GM13977 (cell line): ENCODE data around the gene TBXA2R.

ENCODE experiments used
- DNase-seq: peaks from one replicate; pipeline ENCODE4 v3.0.0; 2012; ENCODE audit warnings: low spot score
- in situ Hi-C: fragments of 300-500 bp; cut with MboI; formaldehyde crosslinking; loops from one replicate; pipeline ENCODE4 v1.12.0; 2022; ENCODE audit warnings: low sequenced_read_pairs, low pct_unique_long_range_greater_than_20kb, mixed read lengths, inconsistent platforms; ENCODE audit not compliant: unreplicated experiment
- TF ChIP-seq, protein P1 (sequence below): IDR thresholded peaks from 2 replicates; pipeline ENCODE4 v1.5.1; 2012; ENCODE audit warnings: mild to moderate bottlenecking, control low read depth; ENCODE audit not compliant: insufficient read depth; ENCODE audit errors: extremely low read depth, missing control alignments

TBXA2R gene

DNA sequence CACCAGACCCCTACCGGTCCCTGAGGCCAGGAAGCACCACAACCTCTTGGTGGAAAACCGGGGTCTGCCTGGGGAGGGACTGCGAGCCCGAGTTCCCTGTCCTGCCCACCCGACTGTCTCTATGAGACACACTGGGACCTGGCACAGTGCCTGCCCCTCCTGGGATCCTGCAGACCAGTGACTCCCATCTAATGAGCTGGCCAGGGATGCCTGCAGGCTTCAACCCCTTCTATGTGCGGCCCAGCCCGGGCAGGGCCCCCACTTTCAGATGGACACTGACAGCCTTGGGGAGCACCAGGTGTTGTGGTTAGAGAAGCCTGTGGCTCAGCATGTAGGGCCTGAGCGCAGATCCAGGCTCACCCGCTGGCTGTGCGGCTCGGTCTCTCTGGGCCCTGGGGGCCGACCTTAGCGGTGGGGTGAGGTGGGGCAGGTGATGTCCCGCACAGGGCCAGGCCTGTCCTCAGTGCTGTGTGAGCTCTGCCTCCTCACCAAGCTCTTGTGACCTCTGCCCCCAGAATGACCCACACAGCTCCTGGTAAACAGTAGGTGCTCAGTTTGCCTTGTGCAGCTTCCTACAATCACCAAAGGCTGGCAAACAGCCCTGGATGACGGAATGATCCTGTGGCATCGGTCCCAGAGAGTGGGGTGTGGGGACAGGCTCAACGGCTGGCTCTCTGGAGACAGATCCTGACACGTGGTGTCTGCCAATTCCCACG lies 37.8 kb upstream of the TBXA2R start:
- in situ Hi-C loops, result no loop called here
- no peak for DNase-seq
- TF ChIP-seq, protein P1, sequence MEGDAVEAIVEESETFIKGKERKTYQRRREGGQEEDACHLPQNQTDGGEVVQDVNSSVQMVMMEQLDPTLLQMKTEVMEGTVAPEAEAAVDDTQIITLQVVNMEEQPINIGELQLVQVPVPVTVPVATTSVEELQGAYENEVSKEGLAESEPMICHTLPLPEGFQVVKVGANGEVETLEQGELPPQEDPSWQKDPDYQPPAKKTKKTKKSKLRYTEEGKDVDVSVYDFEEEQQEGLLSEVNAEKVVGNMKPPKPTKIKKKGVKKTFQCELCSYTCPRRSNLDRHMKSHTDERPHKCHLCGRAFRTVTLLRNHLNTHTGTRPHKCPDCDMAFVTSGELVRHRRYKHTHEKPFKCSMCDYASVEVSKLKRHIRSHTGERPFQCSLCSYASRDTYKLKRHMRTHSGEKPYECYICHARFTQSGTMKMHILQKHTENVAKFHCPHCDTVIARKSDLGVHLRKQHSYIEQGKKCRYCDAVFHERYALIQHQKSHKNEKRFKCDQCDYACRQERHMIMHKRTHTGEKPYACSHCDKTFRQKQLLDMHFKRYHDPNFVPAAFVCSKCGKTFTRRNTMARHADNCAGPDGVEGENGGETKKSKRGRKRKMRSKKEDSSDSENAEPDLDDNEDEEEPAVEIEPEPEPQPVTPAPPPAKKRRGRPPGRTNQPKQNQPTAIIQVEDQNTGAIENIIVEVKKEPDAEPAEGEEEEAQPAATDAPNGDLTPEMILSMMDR, result no peak

DNA sequence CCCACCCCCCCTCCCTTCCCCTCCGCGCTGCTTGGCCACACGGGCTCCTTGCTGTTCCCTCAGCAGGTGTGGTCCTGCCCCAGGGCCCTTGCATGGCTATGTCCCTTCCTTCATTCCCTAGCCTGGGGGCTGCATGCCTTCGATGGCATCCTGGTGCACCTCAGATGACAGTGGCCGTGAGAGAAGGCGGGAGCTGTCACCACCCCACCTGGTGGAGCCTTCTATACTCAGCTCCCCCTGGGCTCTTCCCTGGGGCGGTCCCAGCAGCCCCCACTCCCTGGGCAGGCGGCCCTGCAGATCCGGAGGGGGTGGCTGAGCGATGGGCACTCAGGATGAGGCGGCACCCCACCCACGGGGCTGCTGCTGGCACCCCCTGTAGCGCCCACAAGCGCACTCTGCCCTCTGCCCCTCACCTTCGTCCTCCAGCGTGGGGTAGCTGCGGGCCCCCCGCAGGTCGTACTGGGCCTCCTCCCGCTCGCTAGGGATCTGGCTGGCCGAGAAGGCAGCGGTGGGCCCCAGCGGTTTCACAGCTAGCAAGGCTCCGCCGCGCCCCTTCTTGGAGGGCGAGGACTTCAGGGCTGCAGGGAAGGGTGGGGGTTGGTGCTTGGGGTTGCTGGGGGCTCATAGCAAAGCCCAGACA lies 37.1 kb upstream of the TBXA2R start:
- no peak for DNase-seq
- in situ Hi-C loops, result no loop called here
- TF ChIP-seq, protein P1, result no peak

DNA sequence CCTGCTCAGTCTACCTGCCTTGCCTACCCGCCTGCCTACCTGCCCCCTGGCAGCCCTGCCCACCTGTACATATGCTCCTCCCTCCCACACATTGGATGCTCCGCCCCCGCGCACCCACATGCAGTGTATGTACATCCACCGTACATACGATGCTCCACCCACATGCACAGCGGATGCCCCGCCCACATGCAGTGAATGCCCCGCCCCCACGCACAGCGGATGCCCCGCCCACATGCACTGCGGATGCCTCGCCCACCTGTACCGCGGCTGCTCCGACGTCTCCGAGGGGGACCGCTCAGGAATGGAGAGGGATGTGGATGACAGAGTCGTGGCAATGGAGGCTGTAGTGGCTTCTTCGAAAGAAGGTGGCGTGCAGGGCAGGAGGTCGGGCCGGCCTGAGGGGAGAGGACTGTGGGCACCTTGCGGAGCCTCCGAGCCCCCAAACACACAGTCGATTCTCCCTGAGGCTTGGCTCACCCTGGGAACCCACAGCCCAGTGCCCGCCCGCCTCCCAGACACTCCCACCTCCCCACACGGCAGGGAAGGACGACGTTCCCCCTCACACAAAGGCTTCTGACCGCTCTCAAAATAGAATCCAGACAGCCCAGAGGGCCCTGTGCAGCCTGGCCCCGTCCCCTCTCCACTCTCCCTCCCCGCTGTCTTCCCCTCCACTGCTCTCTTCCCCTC lies 36.5 kb upstream of the TBXA2R start:
- TF ChIP-seq, protein P1, result no peak
- no peak for DNase-seq
- in situ Hi-C loops, result no loop called here

DNA sequence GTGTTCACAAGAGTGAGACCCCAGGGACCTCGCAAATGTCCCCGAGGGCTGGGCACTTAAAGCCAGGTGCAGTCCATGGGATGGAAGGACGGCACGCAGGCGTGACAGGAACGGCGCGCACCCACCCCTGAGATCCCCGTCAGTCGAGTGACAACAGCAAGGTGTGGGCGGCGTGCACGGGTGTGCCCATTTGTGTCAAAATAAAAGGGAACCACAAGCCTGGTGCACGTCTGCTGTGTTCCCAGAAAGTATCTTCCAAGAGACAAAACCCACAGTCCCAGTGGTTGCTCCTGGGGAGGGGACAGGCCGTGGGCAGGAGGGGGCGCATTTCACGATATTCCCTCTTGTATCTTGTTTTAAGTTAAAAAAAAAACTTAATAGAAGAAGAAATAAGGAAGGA lies 35.6 kb upstream of the TBXA2R start:
- in situ Hi-C loops, result no loop called here
- TF ChIP-seq, protein P1, result no peak
- no peak for DNase-seq

DNA sequence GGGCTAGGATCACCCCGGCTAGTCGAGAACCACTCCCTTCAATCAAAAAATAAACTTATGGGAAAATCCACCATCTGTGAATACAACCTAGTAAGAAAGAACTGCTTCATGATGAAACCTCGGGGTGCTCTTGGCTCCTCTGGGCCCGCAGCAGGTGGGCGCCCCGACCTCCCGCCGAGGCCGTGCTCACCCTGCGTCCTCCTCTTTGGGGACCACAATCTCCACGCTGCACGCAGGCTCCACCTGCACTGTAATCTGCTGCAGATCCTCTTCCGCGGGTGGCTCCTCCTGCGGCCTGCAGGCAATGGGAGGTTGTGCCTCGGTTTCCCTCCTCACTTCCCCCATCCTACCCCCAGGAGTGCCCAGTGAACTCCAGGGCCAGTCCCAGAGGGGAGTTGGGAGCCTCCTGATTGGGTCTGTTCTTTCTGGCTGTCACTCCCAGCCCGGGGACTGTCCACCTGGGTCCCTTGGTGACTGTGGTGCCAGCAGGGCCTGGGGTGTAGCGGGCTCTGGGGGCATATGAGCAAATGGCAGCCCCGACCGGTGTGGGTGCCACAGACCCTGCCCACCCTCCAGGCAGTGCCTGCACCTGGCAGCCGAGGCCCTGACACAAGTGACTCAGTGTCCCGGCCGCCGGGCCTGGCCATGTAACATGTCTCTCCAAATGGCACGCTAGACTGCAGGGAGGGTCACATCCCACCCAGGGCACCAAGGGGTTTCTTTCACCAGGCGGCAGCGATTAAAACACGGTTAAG lies 35.0 kb upstream of the TBXA2R start:
- in situ Hi-C loops, result no loop called here
- no peak for DNase-seq
- TF ChIP-seq, protein P1, result no peak

DNA sequence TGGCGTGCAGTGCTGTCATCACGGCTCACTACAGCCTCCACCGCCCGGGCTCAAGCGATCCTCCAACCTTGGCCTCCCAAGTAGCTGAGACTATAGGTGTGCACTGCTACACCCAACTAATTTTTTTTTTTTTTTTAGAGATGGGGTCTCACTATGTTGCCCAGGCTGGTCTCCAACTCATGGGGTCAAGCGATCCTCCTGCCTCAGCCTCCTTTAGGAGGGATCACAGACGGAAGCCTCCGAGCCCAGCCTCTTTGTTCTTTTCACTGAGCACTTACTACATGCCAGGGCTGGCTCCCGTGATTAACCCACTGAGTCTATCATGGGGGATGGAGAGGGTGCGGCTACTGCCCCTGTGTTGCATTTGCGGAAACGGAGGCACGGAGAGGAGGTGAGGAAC lies 32.8 kb upstream of the TBXA2R start:
- TF ChIP-seq, protein P1, result no peak
- in situ Hi-C loops, result no loop called here

More for the DNA sequence above, 32.8 kb upstream of the TBXA2R start:
- no peak for DNase-seq
